Duodenal mucosa (tissue), 2 donors: Measurements from ENCODE around the gene ARMC12.
"Not testable (repeated sequence)": the region's sequence is repeated elsewhere in the genome, so short reads cannot be mapped to it uniquely, and the experiment has no call there.

Source experiments
- H3K27ac ChIP-seq: one replicate; pipeline ENCODE4 v1.7.0; 2013; ENCODE audit warnings: low read depth, low read length
- H3K27me3 ChIP-seq, 2 donors: one replicate each; pipeline ENCODE4 v1.7.0; 2013; ENCODE audit warnings: low read length in 2 of 2, control low read depth in 1 of 2; ENCODE audit not compliant: insufficient read depth in 2 of 2, control insufficient read depth in 1 of 2
- H3K36me3 ChIP-seq, 2 donors: one replicate each; pipeline ENCODE4 v1.7.0; 2013; ENCODE audit warnings: low read length in 2 of 2, control low read depth in 1 of 2; ENCODE audit not compliant: insufficient read depth in 2 of 2, control insufficient read depth in 1 of 2
- H3K4me1 ChIP-seq, 2 donors: one replicate each; pipeline ENCODE4 v1.7.0; 2013; ENCODE audit warnings: low read length in 2 of 2, control low read depth in 1 of 2; ENCODE audit not compliant: insufficient read depth in 2 of 2, control insufficient read depth in 1 of 2
- H3K4me3 ChIP-seq, 2 donors: one replicate each; pipeline ENCODE4 v1.7.0; 2013; ENCODE audit warnings: low read length in 2 of 2, low read depth in 1 of 2
- H3K9ac ChIP-seq, 2 donors: one replicate each; pipeline ENCODE4 v1.7.0; 2013; ENCODE audit warnings: low read length in 2 of 2, low read depth in 1 of 2
- H3K9me3 ChIP-seq, 2 donors: one replicate each; pipeline ENCODE4 v1.7.0; 2013; ENCODE audit warnings: low read length in 2 of 2, control low read depth in 1 of 2; ENCODE audit not compliant: control insufficient read depth in 1 of 2

ARMC12 gene

DNA sequence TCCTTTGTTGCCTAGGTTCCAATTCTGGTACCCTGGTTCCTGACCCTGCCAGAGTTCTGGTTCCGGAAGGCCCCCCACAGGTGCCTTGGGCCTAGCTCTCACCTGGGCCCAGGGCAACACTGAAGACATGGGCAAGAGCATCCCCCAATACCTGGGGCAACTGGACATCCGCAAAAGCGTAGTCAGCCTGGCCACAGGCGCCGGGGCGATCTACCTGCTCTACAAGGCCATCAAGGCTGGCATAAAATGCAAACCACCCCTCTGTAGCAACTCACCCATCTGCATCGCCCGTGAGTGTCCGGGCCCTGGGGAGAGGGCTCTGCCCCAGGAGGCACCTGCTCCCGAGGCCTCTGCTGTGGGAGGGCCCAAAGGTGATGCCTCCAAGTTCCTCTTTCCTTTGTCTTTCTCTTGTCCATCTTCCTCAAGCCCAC is at the start of gene ARMC12:
TSS of gene ARMC12 (plus strand) at position 51 of the 431 bp plus-strand sequence. CDS start at position 128, 77 bp downstream.
- H3K9me3 ChIP-seq, result no peaks in the 10 kb centered on the region
- no peak within 1 kb of the TSS for H3K4me3 ChIP-seq
- no peaks in the 10 kb centered on the region for H3K27me3 ChIP-seq
- peak within 1 kb of the TSS in 1 of 2 donors; percentile 8 for H3K9ac ChIP-seq
- H3K27ac ChIP-seq, result no peak within 1 kb of the TSS
- H3K36me3 ChIP-seq, result no peaks in the 10 kb centered on the region
- peaks cover 23 to 34% of the 10 kb centered on the region in 2 donors for H3K4me1 ChIP-seq

DNA sequence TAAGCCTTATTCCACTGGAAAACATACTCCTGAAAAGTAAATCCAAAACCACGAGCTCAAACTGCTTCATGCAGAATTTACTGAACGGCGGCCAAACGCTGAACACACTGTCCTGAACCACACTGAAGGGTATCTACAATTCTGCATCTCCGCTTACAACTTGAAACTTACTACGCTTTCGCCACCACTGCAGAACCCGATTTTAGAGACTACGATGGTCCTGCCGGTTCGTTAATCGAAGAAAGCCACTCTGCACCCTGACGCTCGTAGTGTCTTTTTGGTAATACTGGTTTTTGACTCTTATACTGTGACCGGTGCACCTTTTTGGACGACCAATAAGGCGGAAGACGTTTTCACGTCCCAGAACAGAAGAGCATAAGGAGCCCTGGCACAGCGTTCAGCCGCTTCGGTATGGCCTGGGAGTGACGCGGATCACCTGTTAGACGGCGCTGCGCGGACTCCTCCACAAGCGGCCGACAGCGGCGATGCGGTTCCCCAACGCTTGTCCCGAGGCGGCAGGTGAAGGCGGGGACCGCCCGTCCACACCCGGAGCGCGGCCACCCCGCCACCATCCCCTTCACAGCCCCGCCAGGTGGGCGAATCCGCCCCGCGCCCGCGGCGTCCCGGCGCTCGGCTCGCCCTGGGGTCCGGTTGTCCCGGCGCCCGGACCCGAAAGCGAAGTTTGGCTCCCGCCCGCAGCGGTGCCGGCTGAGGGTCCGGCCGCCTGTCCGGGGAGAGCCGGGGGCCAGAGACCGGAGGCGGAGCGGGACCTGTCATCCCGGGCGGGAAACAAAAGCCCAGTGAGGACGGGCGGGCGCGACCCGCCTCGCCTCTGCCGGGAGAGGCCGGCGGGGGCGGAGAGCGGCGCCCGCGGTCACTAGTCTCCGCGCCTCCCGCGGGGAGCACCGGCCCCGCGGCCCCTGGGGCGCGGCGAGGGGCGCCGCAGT is 48.9 kb upstream of the ARMC12 start:
- H3K9ac ChIP-seq, result peak overlapping the region; percentile 91 to 94
- peak overlapping the region; percentile 93 to 97 for H3K4me3 ChIP-seq
- H3K4me1 ChIP-seq, result peaks cover 3 to 9% of the 10 kb centered on the region in 2 donors
- H3K27me3 ChIP-seq, result no peaks in the 10 kb centered on the region
- peak overlapping the region; percentile 60 for H3K27ac ChIP-seq
- H3K9me3 ChIP-seq, result no peaks in the 10 kb centered on the region
- peaks cover 0 to 4% of the 10 kb centered on the region in 2 donors for H3K36me3 ChIP-seq

- Histone ChIP-seq H3K4me1 (peaks cover 3 to 9% of the 10 kb centered on the region in 2 donors), H3K27me3 (no peaks in the 10 kb centered on the region), H3K9ac (peak within 1 kb of the TSS; percentile 91 to 94), H3K27ac (peak within 1 kb of the TSS; percentile 60), H3K9me3 (no peaks in the 10 kb centered on the region), H3K36me3 (peaks cover 0 to 4% of the 10 kb centered on the region in 2 donors), H3K4me3 (peak within 1 kb of the TSS; percentile 93 to 97)
These were observed 48.1 kb upstream of the ARMC12 start, which contains the start of gene FKBP5 for GRCh38 chr6:35688605-35689322. TSS of gene FKBP5 (minus strand) at chr6:35688915. CDS start at chr6:35642824, 46,091 bp downstream.

GRCh38 chr6:35690006-35690405 is 46.8 kb upstream of the ARMC12 start:
- not testable (repeated sequence) for H3K36me3 ChIP-seq, H3K4me1 ChIP-seq, H3K4me3 ChIP-seq, H3K9ac ChIP-seq, H3K27ac ChIP-seq, H3K9me3 ChIP-seq, H3K27me3 ChIP-seq

DNA sequence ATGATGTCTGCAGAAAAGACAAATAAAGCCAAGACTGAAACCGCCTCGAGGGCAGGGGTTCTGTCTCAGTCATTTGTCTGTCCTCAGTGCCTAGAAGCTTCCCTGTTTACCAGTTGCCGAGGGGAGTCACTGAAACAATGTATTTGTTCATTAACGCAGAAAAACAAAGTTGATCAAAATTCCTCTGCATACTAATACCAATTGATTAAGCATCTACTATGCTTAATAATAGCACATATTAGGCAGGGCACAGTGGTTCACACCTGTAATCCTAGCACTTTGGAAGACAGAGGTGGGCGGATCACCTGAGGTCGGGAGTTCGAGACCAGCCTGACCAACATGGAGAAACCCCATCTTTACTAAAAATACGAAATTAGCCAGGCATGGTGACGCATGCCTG is 46.3 kb upstream of the ARMC12 start:
- Histone ChIP-seq H3K4me3 (no peak overlapping the region), H3K27ac (no peak overlapping the region)

GRCh38 chr6:35691027-35691824 is 45.6 kb upstream of the ARMC12 start:
- Histone ChIP-seq H3K9ac (no peak overlapping the region), H3K4me1 (peaks cover 3 to 9% of the 10 kb centered on the region in 2 donors), H3K27ac (no peak overlapping the region), H3K4me3 (no peak overlapping the region), H3K27me3 (no peaks in the 10 kb centered on the region), H3K36me3 (no peaks in the 10 kb centered on the region), H3K9me3 (no peaks in the 10 kb centered on the region)

More for the DNA sequence above, 46.3 kb upstream of the ARMC12 start:
- no peaks in the 10 kb centered on the region for H3K36me3 ChIP-seq
- no peak overlapping the region for H3K9ac ChIP-seq
- H3K4me1 ChIP-seq, result peaks cover 3 to 9% of the 10 kb centered on the region in 2 donors
- H3K9me3 ChIP-seq, result no peaks in the 10 kb centered on the region
- H3K27me3 ChIP-seq, result no peaks in the 10 kb centered on the region

- H3K36me3 ChIP-seq, result no peaks in the 10 kb centered on the region
- no peak overlapping the region for H3K27ac ChIP-seq
- H3K27me3 ChIP-seq, result no peaks in the 10 kb centered on the region
- no peak overlapping the region for H3K9ac ChIP-seq
- no peaks in the 10 kb centered on the region for H3K9me3 ChIP-seq
- peaks cover 0 to 6% of the 10 kb centered on the region in 2 donors for H3K4me1 ChIP-seq
- H3K4me3 ChIP-seq, result no peak overlapping the region
These were observed 42.4 kb upstream of the ARMC12 start for GRCh38 chr6:35694462-35694861.

DNA sequence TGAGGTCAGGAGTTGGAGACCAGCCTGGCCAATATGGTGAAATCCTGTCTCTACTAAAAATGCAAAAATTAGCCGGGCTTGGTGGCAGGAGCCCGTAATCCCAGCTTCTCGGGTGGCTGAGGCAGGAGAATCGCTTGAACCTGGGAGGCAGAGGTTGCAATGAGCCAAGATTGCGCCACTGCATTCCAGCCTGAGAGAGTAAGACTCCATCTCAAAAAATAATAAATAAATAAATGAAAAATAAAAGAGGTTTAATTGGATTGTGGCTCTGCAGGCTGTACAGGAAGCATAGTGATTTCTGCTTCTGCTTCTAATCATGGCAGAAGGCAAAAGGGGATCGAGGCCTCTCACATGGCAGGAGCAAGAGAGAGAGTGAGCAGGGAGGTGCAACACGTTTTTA is 38.4 kb upstream of the ARMC12 start:
- H3K36me3 ChIP-seq, H3K9ac ChIP-seq, H3K4me3 ChIP-seq, H3K9me3 ChIP-seq, H3K4me1 ChIP-seq, H3K27ac ChIP-seq, H3K27me3 ChIP-seq: not testable (repeated sequence)

DNA sequence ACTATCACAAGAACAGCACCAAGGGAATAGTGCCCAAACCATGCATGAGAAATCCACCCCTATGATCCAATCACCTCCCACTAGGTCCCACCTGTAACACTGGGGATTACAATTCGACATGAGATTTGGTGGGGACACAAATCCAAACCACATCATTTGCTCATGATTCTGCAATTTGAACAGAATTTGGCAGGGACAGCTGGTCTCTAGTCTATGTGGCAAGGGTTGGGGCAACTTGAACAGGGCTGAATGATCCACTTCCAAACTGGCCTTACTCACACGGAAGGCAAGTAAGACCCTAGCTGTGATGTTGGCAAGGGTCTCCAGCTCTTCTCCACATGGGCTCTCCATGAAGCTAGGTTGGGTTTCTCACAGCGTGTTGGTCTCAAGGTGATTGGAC is 38.0 kb upstream of the ARMC12 start:
- H3K9me3 ChIP-seq, result peaks cover 0 to 4% of the 10 kb centered on the region in 2 donors
- no peak overlapping the region for H3K4me3 ChIP-seq
- H3K27ac ChIP-seq, result no peak overlapping the region
- no peak overlapping the region for H3K9ac ChIP-seq
- no peaks in the 10 kb centered on the region for H3K36me3 ChIP-seq
- H3K27me3 ChIP-seq, result no peaks in the 10 kb centered on the region
- no peaks in the 10 kb centered on the region for H3K4me1 ChIP-seq
